Mesenchymal stem cell (in vitro differentiated cells and primary cell): ENCODE data around the gene PEX19. TPM values are rescaled to one million over a fixed set of nuclear protein-coding genes. Genes with fewer than 3 reads are reported as not detected.

Experiments used
- DNase-seq: peaks from one replicate; pipeline ENCODE4 v3.0.0-alpha.2; 2013
- H2AFZ ChIP-seq: one replicate; pipeline ENCODE4 v1.6.1; 2013; ENCODE audit warnings: low read depth, mild to moderate bottlenecking, control low read depth, inconsistent platforms, low read length, moderate library complexity
- H2AK5ac ChIP-seq: 2 replicates; pipeline ENCODE4 v1.6.1; 2013; ENCODE audit warnings: low read length, moderate library complexity, mild to moderate bottlenecking, inconsistent platforms; ENCODE audit not compliant: severe bottlenecking
- H2BK120ac ChIP-seq: one replicate; pipeline ENCODE4 v1.6.1; 2013; ENCODE audit warnings: low read depth, mild to moderate bottlenecking, inconsistent platforms, low read length, moderate library complexity
- H2BK12ac ChIP-seq, 2 experiments: one replicate each; pipeline ENCODE4 v1.6.1; 2013; ENCODE audit warnings: inconsistent platforms in 2 of 2, low read length in 2 of 2, mild to moderate bottlenecking in 2 of 2, moderate library complexity in 2 of 2, control low read depth in 1 of 2
- H2BK15ac ChIP-seq: one replicate; pipeline ENCODE4 v1.6.1; 2013; ENCODE audit warnings: mild to moderate bottlenecking, low read depth, inconsistent platforms; ENCODE audit not compliant: poor library complexity, severe bottlenecking
- H2BK5ac ChIP-seq: 2 replicates; pipeline ENCODE4 v1.6.1; 2013; ENCODE audit warnings: low read depth, mild to moderate bottlenecking, low read length, control low read depth, inconsistent platforms; ENCODE audit not compliant: poor library complexity, severe bottlenecking
- H3K14ac ChIP-seq, 2 experiments: one replicate each; pipeline ENCODE4 v1.6.1; 2013; ENCODE audit warnings: inconsistent platforms in 2 of 2, low read length in 2 of 2, control low read depth in 1 of 2, mild to moderate bottlenecking in 1 of 2, moderate library complexity in 1 of 2
- H3K18ac ChIP-seq, 2 experiments: one replicate each; pipeline ENCODE4 v1.6.1; 2013; ENCODE audit warnings: inconsistent platforms in 2 of 2, low read length in 2 of 2, control low read depth in 1 of 2, low read depth in 1 of 2, mild to moderate bottlenecking in 1 of 2
- H3K23ac ChIP-seq, 2 experiments: one replicate each; pipeline ENCODE4 v1.6.1; 2013; ENCODE audit warnings: inconsistent platforms in 2 of 2, low read length in 2 of 2, mild to moderate bottlenecking in 2 of 2, moderate library complexity in 2 of 2, control low read depth in 1 of 2
- H3K27ac ChIP-seq: 2 replicates; pipeline ENCODE4 v1.5.1; 2013; ENCODE audit warnings: mild to moderate bottlenecking, moderate library complexity, low read length, control low read depth, inconsistent platforms; ENCODE audit not compliant: poor library complexity, severe bottlenecking
- H3K27me3 ChIP-seq, 2 experiments: 2 replicates each; pipeline versions ENCODE4 v1.6.1 to v1.7.0; 2013; ENCODE audit warnings: low read length in 2 of 2, mild to moderate bottlenecking in 2 of 2, moderate library complexity in 2 of 2, control low read depth in 1 of 2, inconsistent platforms in 1 of 2; ENCODE audit not compliant: control insufficient read depth in 1 of 2, insufficient read depth in 1 of 2
- H3K36me3 ChIP-seq, 2 experiments: 2 replicates each; pipeline versions ENCODE4 v1.6.1 to v1.7.0; 2013; ENCODE audit warnings: low read length in 2 of 2, control low read depth in 1 of 2, inconsistent platforms in 1 of 2, low read depth in 1 of 2, mild to moderate bottlenecking in 1 of 2; ENCODE audit not compliant: insufficient read depth in 2 of 2, control insufficient read depth in 1 of 2
- H3K4ac ChIP-seq, 2 experiments: one replicate each; pipeline ENCODE4 v1.6.1; 2013; ENCODE audit warnings: inconsistent platforms in 2 of 2, low read length in 2 of 2, mild to moderate bottlenecking in 2 of 2, moderate library complexity in 2 of 2, control low read depth in 1 of 2, low read depth in 1 of 2
- H3K4me1 ChIP-seq: 2 replicates; pipeline ENCODE4 v1.6.1; 2013; ENCODE audit warnings: low read depth, low read length, control low read depth; ENCODE audit not compliant: control insufficient read depth, insufficient read depth
- H3K4me2 ChIP-seq: 2 replicates; pipeline ENCODE4 v1.6.1; 2013; ENCODE audit warnings: low read length, mild to moderate bottlenecking, inconsistent platforms; ENCODE audit not compliant: poor library complexity, severe bottlenecking
- H3K4me3 ChIP-seq, 2 experiments: 2 replicates each; pipeline versions ENCODE4 v1.5.1 to v1.7.0; 2013; ENCODE audit warnings: low read length in 2 of 2, mild to moderate bottlenecking in 2 of 2, control low read depth in 1 of 2, low read depth in 1 of 2; ENCODE audit not compliant: insufficient read depth in 1 of 2
- H3K79me1 ChIP-seq: replicated peaks from 2 replicates; pipeline ENCODE4 v1.6.1; 2013; ENCODE audit warnings: mild to moderate bottlenecking, control low read depth, low read length, inconsistent platforms; ENCODE audit not compliant: poor library complexity, severe bottlenecking
- H3K9ac ChIP-seq: 2 replicates; pipeline ENCODE4 v1.7.0; 2013; ENCODE audit warnings: mild to moderate bottlenecking, low read length, moderate library complexity
- H3K9me3 ChIP-seq: 2 replicates; pipeline ENCODE4 v1.7.0; 2013; ENCODE audit warnings: mild to moderate bottlenecking, low read length; ENCODE audit not compliant: control insufficient read depth
- H4K8ac ChIP-seq: one replicate; pipeline ENCODE4 v1.6.1; 2013; ENCODE audit warnings: inconsistent platforms, mild to moderate bottlenecking, low read length, moderate library complexity
- H4K91ac ChIP-seq: one replicate; pipeline ENCODE4 v1.6.1; 2013; ENCODE audit warnings: mild to moderate bottlenecking, low read length, inconsistent platforms
- WGBS: methylation state at CpG from one replicate; pipeline ENCODE4 v1.1.7; 2013; ENCODE audit warnings: mixed read lengths; 5-methylcytosine and 5-hydroxymethylcytosine counted together
- polyA plus RNA-seq, 2 experiments: library from polyadenylated mRNA; stranded (reverse); fragments of 200-250 nt; gene quantifications; one replicate each; pipeline ENCODE4 v1.2.3, GENCODE V29; 2013

The PEX19 gene, protein sequence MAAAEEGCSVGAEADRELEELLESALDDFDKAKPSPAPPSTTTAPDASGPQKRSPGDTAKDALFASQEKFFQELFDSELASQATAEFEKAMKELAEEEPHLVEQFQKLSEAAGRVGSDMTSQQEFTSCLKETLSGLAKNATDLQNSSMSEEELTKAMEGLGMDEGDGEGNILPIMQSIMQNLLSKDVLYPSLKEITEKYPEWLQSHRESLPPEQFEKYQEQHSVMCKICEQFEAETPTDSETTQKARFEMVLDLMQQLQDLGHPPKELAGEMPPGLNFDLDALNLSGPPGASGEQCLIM
- 25.8 TPM for polyA plus RNA-seq (2013, experiment 1 of 2)
- 26.9 TPM for polyA plus RNA-seq (2013, experiment 2 of 2)

GRCh38 chr1:160284782-160285344 lies at the start of gene PEX19:
PEX19 (minus strand) TSS chr1:160285133; CDS start chr1:160285124, 9 bp downstream.
- H4K91ac ChIP-seq = no peak within 1 kb of the TSS
- no peaks in the 10 kb centered on the region for H3K9me3 ChIP-seq
- H4K8ac ChIP-seq = peak within 1 kb of the TSS; percentile 59
- peak within 1 kb of the TSS; percentile 15 to 61 for H3K4ac ChIP-seq
- peaks cover 24 to 55% of the 10 kb centered on the region in 2 experiments for H3K36me3 ChIP-seq
- H3K18ac ChIP-seq = peak within 1 kb of the TSS; percentile 72 to 80
- peaks cover 6% of the 10 kb centered on the region for H3K4me1 ChIP-seq
- H2AFZ ChIP-seq = peak within 1 kb of the TSS; percentile 81
- H2BK12ac ChIP-seq = no peak within 1 kb of the TSS
- no peak within 1 kb of the TSS for H3K23ac ChIP-seq
- H3K14ac ChIP-seq = peak within 1 kb of the TSS in 1 of 2 experiments; percentile 47
- peak within 1 kb of the TSS; percentile 66 to 95 for H3K4me3 ChIP-seq
- peak within 1 kb of the TSS; percentile 98 for H3K9ac ChIP-seq
- peak within 1 kb of the TSS; percentile 88 for H3K27ac ChIP-seq
- WGBS = 0% methylated on average over 27 of the region's 27 CpGs
- H2AK5ac ChIP-seq = no peak within 1 kb of the TSS
- H2BK5ac ChIP-seq = peak within 1 kb of the TSS; percentile 51
- H3K27me3 ChIP-seq = no peaks in the 10 kb centered on the region
- H2BK15ac ChIP-seq = no peak within 1 kb of the TSS
- peak within 1 kb of the TSS; percentile 44 for H3K4me2 ChIP-seq
- peak; percentile 94 for DNase-seq
- H3K79me1 ChIP-seq = peaks cover 23% of the 10 kb centered on the region
- peak within 1 kb of the TSS; percentile 22 for H2BK120ac ChIP-seq

DNA sequence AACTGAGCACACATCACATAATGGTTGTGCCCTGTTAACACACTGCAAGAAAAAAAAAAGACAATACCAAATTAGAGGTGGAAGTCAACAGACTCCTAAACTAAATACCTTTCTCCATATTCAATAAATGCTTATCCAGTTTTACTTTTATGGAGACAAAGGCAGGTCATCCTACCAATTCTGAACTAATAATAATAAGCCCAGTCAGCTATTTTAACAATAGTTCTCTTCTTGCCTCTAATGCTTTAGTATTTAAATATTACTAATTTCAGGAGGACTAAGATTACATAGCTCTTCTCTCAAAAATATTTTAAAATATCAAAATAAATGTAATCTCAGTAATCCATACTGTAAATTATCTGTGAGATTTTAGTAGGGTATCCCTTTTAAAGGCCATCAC lies 47.6 kb upstream of the PEX19 start:
- Histone ChIP-seq H2AK5ac (no peak overlapping the region), H3K4ac (no peak overlapping the region), H3K4me3 (no peak overlapping the region), H3K9ac (no peak overlapping the region), H2BK12ac (no peak overlapping the region), H3K36me3 (peaks cover 36 to 99% of the 10 kb centered on the region in 2 experiments), H3K14ac (no peak overlapping the region), H3K27ac (no peak overlapping the region), H2AFZ (no peak overlapping the region), H4K8ac (no peak overlapping the region), H3K4me1 (no peaks in the 10 kb centered on the region), H2BK15ac (no peak overlapping the region), H2BK5ac (no peak overlapping the region), H3K18ac (no peak overlapping the region), H3K79me1 (peaks cover 14% of the 10 kb centered on the region), H3K23ac (no peak overlapping the region), H4K91ac (no peak overlapping the region), H2BK120ac (no peak overlapping the region), H3K27me3 (no peaks in the 10 kb centered on the region), H3K4me2 (no peak overlapping the region), H3K9me3 (no peaks in the 10 kb centered on the region)
- no peak for DNase-seq

- Histone ChIP-seq H2AFZ (no peak overlapping the region), H2AK5ac (no peak overlapping the region), H2BK120ac (no peak overlapping the region), H2BK15ac (no peak overlapping the region), H3K4me1 (no peaks in the 10 kb centered on the region), H3K4me2 (no peak overlapping the region), H3K4me3 (no peak overlapping the region), H3K9ac (no peak overlapping the region), H3K14ac (no peak overlapping the region), H4K8ac (no peak overlapping the region), H2BK5ac (no peak overlapping the region), H3K18ac (no peak overlapping the region), H3K79me1 (peaks cover 21% of the 10 kb centered on the region), H3K9me3 (no peaks in the 10 kb centered on the region), H3K4ac (no peak overlapping the region), H3K36me3 (peaks cover 42 to 97% of the 10 kb centered on the region in 2 experiments), H4K91ac (no peak overlapping the region), H2BK12ac (no peak overlapping the region), H3K23ac (no peak overlapping the region), H3K27ac (no peak overlapping the region), H3K27me3 (no peaks in the 10 kb centered on the region)
- DNase-seq = no peak
Observed at GRCh38 chr1:160330119-160330518, 45.2 kb upstream of the PEX19 start.

GRCh38 chr1:160328184-160328583 lies 43.3 kb upstream of the PEX19 start:
- peaks cover 46 to 95% of the 10 kb centered on the region in 2 experiments for H3K36me3 ChIP-seq
- H3K18ac ChIP-seq = no peak overlapping the region
- no peak overlapping the region for H2AFZ ChIP-seq
- peaks cover 21% of the 10 kb centered on the region for H3K79me1 ChIP-seq
- no peaks in the 10 kb centered on the region for H3K9me3 ChIP-seq
- WGBS = 99% methylated on average over 7 of the region's 8 CpGs
- no peak overlapping the region for H3K4ac ChIP-seq
- no peak overlapping the region for H2BK5ac ChIP-seq
- DNase-seq = no peak
- H2AK5ac ChIP-seq = no peak overlapping the region
- H4K91ac ChIP-seq = no peak overlapping the region
- H3K27me3 ChIP-seq = no peaks in the 10 kb centered on the region
- no peak overlapping the region for H2BK120ac ChIP-seq
- H3K4me1 ChIP-seq = no peaks in the 10 kb centered on the region
- no peak overlapping the region for H2BK15ac ChIP-seq
- H3K9ac ChIP-seq = no peak overlapping the region
- H4K8ac ChIP-seq = no peak overlapping the region
- no peak overlapping the region for H3K4me2 ChIP-seq
- no peak overlapping the region for H3K4me3 ChIP-seq
- H2BK12ac ChIP-seq = no peak overlapping the region
- no peak overlapping the region for H3K14ac ChIP-seq
- H3K27ac ChIP-seq = no peak overlapping the region
- no peak overlapping the region for H3K23ac ChIP-seq
